NCI-H774 (cell line): ENCODE measurements around the gene MYO15A.

Experiments used
- DNase-seq: peaks from one replicate; lab custom pipeline; 2025; lab: John Stamatoyannopoulos, UW

Gene MYO15A

GRCh38 chr17:18108401-18109312, at the start of gene MYO15A:
Gene MYO15A, plus strand, starts transcription at chr17:18108756. Its CDS starts 10,045 bp downstream, at chr17:18118801.
- no peak for DNase-seq

GRCh38 chr17:18059283-18059682, 49.3 kb upstream of the MYO15A start:
- no peak for DNase-seq

- DNase-seq, result no peak
Observed at GRCh38 chr17:18064053-18064452, 44.5 kb upstream of the MYO15A start.

GRCh38 chr17:18065546-18065945, 43.0 kb upstream of the MYO15A start:
- DNase-seq, result no peak

GRCh38 chr17:18066866-18067265, 41.7 kb upstream of the MYO15A start:
- DNase-seq, result no peak

- DNase-seq, result no peak
Observed at GRCh38 chr17:18069101-18069500, 39.5 kb upstream of the MYO15A start.

GRCh38 chr17:18070861-18071340, 37.7 kb upstream of the MYO15A start:
- no peak for DNase-seq

DNA sequence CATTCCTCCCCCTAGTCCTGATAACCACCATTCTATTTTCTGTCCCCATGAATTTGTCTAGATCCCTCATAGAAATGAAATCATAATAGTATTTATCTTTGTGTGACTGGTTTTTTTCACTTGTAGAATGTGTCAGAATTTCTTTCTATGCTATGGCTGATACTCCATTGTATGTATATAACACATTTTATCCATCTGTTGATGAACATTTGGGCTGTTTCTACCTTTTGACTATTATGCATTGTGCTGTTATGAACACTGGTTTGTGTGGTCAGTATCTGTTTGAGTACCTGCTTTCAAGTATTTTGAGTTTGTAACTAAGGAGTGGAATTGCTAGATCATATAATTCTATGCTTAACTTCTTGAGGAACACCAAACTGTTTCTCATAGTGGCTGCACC, 36.8 kb upstream of the MYO15A start:
- DNase-seq, result no peak

GRCh38 chr17:18074566-18075272, 33.8 kb upstream of the MYO15A start:
- no peak for DNase-seq

DNA sequence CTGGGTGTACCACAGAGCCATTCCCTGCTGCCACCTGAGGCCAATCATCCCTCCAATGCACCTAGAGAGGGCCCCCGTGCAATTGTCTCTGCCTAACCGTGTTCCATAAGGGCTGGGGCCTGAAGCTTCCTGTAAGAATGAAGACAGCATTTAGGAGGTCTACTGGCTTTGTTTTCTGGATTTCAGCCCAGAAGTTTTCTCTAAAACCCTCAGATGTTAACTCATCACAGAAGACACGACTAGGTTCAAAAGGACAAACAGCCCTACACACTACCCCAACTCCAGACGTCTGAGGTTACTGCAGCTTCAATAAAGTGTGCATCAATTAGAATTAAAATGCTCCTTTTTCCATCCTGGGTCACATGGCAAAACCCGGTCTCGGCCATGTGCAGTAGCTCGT, 31.6 kb upstream of the MYO15A start:
- DNase-seq, result no peak

DNA sequence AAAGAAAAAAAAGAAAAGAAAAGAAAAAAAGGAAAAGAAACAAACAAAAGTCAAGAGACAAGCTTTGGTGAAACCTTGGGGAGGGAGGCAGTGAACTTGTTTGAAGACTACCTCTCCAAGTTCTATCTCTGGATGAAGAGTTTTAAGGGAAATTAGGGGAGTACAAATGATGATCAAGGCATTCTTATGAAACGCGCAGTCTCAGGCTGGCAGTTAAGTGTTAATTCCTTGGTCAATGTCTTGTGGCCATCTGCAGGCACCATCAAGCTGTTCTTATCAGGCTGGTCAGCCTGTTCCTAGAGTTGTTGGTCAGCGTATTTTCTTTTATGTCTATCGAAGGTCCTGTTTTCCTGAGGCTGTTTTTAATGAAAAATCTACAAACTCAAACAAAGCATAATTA, 29.0 kb upstream of the MYO15A start:
- DNase-seq, result no peak

GRCh38 chr17:18084256-18084655, 24.3 kb upstream of the MYO15A start:
- no peak for DNase-seq

GRCh38 chr17:18087610-18088491, 20.7 kb upstream of the MYO15A start, which contains the start of gene DRG2:
Gene DRG2, plus strand, starts transcription at chr17:18087948. Its CDS starts 76 bp downstream, at chr17:18088024.
- DNase-seq, result peak; percentile 76

GRCh38 chr17:18089613-18090012, 18.9 kb upstream of the MYO15A start:
- DNase-seq, result no peak

DNA sequence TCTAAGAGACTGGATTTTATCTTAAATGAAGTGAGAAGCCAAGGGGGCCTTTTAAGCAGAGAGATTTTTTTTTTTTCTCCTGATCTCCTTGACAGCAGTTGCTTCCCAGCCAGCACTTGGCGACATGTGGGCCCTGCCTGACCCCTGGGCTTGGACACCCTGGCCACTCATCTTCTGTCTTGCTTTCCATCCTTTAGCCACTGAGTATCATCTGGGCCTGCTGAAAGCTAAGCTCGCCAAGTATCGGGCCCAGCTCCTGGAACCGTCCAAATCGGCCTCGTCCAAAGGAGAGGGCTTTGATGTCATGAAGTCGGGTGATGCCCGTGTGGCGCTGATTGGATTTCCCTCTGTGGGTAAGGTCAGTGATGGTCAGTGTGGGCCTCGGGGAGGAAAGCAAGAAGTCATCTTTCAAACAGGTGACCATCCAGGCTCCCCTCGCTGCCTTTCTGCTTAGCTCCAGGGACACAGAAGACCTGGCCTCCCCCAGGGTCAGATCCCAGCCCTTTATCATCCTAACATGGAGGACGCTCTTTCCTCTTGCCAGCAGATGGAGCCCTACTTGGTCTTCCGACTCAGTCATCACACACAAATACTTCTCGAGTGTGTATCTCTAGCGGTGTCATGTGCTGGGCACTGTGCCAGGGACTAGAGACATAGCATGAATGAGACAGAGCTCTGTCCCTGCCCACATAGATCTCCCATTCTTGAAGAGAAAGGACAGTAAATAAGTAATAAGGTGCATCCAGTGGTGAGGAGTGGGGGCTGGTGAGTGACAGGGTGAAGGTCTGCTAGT, 14.7 kb upstream of the MYO15A start:
- DNase-seq, result no peak

DNA sequence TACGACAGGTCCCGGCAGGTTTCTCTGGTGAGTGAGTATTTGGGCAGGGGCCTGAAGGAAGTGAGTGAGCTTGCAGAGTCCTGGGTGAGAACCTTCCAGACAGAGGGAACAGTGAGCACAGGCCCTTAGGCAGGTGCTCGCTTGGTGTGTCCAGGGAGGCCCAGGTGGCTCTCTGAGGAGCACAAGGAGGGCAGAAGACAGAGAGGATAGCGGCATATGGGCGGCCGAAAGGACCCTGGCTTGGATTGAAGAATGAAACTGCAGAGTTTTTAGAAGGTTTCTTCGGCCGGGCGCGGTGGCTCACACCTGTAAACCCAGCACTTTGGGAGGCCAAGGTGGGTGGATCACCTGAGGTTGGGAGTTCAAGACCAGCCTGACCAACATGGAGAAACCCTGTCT, 14.1 kb upstream of the MYO15A start:
- no peak for DNase-seq

GRCh38 chr17:18099516-18099915, 9.0 kb upstream of the MYO15A start:
- DNase-seq, result no peak

GRCh38 chr17:18100616-18101015, 7.9 kb upstream of the MYO15A start:
- no peak for DNase-seq

DNA sequence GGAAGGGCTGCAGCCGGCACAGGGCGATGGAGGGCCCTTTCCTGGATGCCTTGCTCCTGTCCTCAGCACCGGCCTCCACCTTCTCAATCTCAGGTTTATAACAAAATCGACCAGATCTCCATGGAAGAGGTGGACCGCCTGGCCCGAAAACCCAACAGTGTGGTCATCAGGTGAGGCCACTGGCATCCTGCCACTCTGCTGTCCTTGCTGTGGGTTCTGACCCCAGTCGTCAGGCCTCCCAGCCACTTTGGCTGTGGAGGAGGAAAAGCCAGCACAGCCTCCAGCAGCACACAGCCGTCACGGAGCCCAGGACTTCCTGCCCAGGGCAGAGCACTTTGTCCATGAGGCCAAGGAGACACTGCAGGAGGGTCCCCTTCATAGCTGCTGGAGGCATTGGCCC, 6.7 kb upstream of the MYO15A start:
- DNase-seq, result no peak

DNA sequence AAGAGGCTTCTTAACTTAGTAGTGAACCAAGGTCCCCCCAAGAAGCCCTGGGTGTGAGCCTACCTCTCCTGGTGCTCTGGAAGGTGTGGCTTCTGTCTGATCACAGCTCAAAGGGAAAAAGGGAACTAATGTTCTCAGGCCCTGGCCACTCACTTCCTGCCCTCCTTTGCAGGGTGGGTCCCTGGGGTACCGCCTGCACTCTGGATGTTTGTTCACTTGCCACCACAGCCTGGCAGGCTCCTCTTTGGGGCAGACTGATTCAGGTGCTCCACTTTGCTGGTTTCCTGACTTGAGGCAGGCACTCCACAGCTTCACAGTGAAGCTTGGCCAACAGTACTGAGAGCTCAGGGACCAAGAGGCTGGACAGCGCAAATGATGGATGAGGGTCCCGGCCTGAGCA, 5.9 kb upstream of the MYO15A start:
- no peak for DNase-seq

GRCh38 chr17:18105027-18105426, 3.5 kb upstream of the MYO15A start:
- DNase-seq, result no peak
